HCT116 (cell line): ENCODE measurements around the gene OGN. TPM values are rescaled to one million over a fixed set of nuclear protein-coding genes. Genes with fewer than 3 reads are reported as not detected.

Source experiments
- ATAC-seq: fragments of 200-7000 bp; cut with Tn5 transposase; 2 replicates; pipeline ENCODE4 v1.9.1; 2020; ENCODE audit warnings: mild to moderate bottlenecking, moderate library complexity
- BruUV-seq: library from RNA; stranded (reverse); fragments of 400-500 nt; replicated peaks from 2 replicates; lab custom pipeline; 2021; lab: Mats Ljungman, UMichigan
- CTCF ChIA-PET: fragments of 300-600 bp; sonication (Branson Sonifier 250); formaldehyde crosslinking; loops from one replicate; lab custom pipeline; 2021; ENCODE audit warnings: antibody characterized with exemption; lab: Charles Lee
- POLR2A ChIA-PET: fragments of 300-600, 350-600 bp; sonication (Branson Sonifier 250); formaldehyde crosslinking; loops from one replicate; lab custom pipeline; 2021; ENCODE audit warnings: antibody characterized with exemption; lab: Charles Lee
- RAD21 ChIA-PET, 2 experiments: fragments of 300-600 bp; sonication (Branson Sonifier 250); formaldehyde crosslinking; loops; one replicate each; lab custom pipeline; 2023; ENCODE audit warnings: low total read pairs in 2 of 2; ENCODE audit not compliant: uncharacterized antibody in 2 of 2, unreplicated experiment in 2 of 2, low non-redundant PET in 1 of 2; lab: Charles Lee
- DNase-seq: peaks from one replicate; pipeline ENCODE4 v3.0.0-alpha.2; 2010; ENCODE audit warnings: low read depth, low spot score
- H2AFZ ChIP-seq: fragments of 200-600 bp; shearing (Covaris generic), sonication (generic); 2 replicates; pipeline ENCODE4 v1.6.1; 2017; ENCODE audit warnings: low read depth, mixed run types, mixed read lengths, antibody characterized with exemption, low read length; ENCODE audit not compliant: poor library complexity, severe bottlenecking
- H3K27ac ChIP-seq: 2 replicates; pipeline ENCODE4 v1.5.1; 2012; ENCODE audit warnings: low read depth, low read length
- H3K27me3 ChIP-seq: fragments of 200-600 bp; sonication (generic); 2 replicates; pipeline ENCODE4 v1.6.1; 2016; ENCODE audit warnings: mixed run types, low read length, mixed read lengths; ENCODE audit not compliant: insufficient read depth
- H3K36me3 ChIP-seq, 2 experiments: fragments of 200-500 bp in 1 of 2; fragments of 200-600 bp in 1 of 2; sonication (Bioruptor generic) in 1 of 2; sonication (generic) in 1 of 2; 2 replicates each; pipeline versions ENCODE4 v1.5.1 to v1.6.1; 2014 to 2016; ENCODE audit warnings: low read length in 2 of 2, inconsistent platforms in 1 of 2, mixed read lengths in 1 of 2, mixed run types in 1 of 2; ENCODE audit not compliant: insufficient read depth in 2 of 2, control insufficient read depth in 1 of 2
- H3K4me1 ChIP-seq, 2 experiments: fragments of 200-600 bp in 1 of 2; sonication (generic) in 1 of 2; 2 replicates each; pipeline versions ENCODE4 v1.5.1 to v1.6.1; 2012 to 2017; ENCODE audit warnings: low read length in 2 of 2, inconsistent platforms in 1 of 2, mild to moderate bottlenecking in 1 of 2, mixed read lengths in 1 of 2, mixed run types in 1 of 2, moderate library complexity in 1 of 2; ENCODE audit not compliant: insufficient read depth in 2 of 2, control insufficient read depth in 1 of 2
- H3K4me2 ChIP-seq: fragments of 200-600 bp; sonication (generic); 2 replicates; pipeline ENCODE4 v1.6.1; 2017; ENCODE audit warnings: mixed run types, low read length, mixed read lengths
- H3K4me3 ChIP-seq, 2 experiments: fragments of 200-600 bp in 1 of 2; sonication (generic) in 1 of 2; replicated peaks in 1 of 2; 2 replicates each; pipeline ENCODE4 v1.5.1; 2011 to 2016; ENCODE audit warnings: low read length in 2 of 2, control low read depth in 1 of 2, low read depth in 1 of 2, mild to moderate bottlenecking in 1 of 2, mixed read lengths in 1 of 2, mixed run types in 1 of 2
- H3K79me2 ChIP-seq: fragments of 200-600 bp; sonication (generic); 2 replicates; pipeline ENCODE4 v1.6.1; 2017; ENCODE audit warnings: mild to moderate bottlenecking, mixed run types, low read length, moderate library complexity, mixed read lengths; ENCODE audit not compliant: insufficient read depth
- H3K9ac ChIP-seq: fragments of 200-600 bp; sonication (generic); 2 replicates; pipeline ENCODE4 v1.6.1; 2016; ENCODE audit warnings: low read length, mixed read lengths
- H3K9me2 ChIP-seq: fragments of 200-600 bp; sonication (generic), shearing (Covaris generic); 2 replicates; pipeline ENCODE4 v1.6.1; 2017; ENCODE audit warnings: mixed run types, mild to moderate bottlenecking, moderate library complexity; ENCODE audit not compliant: insufficient read depth
- H3K9me3 ChIP-seq, 2 experiments: fragments of 200-500 bp in 1 of 2; fragments of 200-600 bp in 1 of 2; sonication (Bioruptor generic) in 1 of 2; sonication (generic) in 1 of 2; 2 replicates each; pipeline ENCODE4 v1.6.1; 2014 to 2017; ENCODE audit warnings: low read length in 2 of 2, mixed read lengths in 2 of 2, inconsistent platforms in 1 of 2, low read depth in 1 of 2, mild to moderate bottlenecking in 1 of 2, mixed run types in 1 of 2, moderate library complexity in 1 of 2; ENCODE audit not compliant: control insufficient read depth in 1 of 2, insufficient read depth in 1 of 2
- H4K20me1 ChIP-seq: fragments of 200-600 bp; sonication (generic), shearing (Covaris generic); 2 replicates; pipeline ENCODE4 v1.6.1; 2017; ENCODE audit warnings: mixed run types, mild to moderate bottlenecking, moderate library complexity; ENCODE audit not compliant: insufficient read depth
- ATF3 ChIP-seq: IDR thresholded peaks from 2 replicates; pipeline ENCODE4 v1.6.1; 2012
- CBX3 ChIP-seq: IDR thresholded peaks from 2 replicates; pipeline ENCODE4 v1.6.1; 2012; ENCODE audit warnings: low read depth
- CEBPB ChIP-seq: IDR thresholded peaks from 2 replicates; pipeline ENCODE4 v1.6.1; 2012; ENCODE audit warnings: low read depth
- CTCF ChIP-seq, 3 experiments: fragments of 200-600 bp in 1 of 3; sonication (generic) in 1 of 3; IDR thresholded peaks in 2 of 3; conservative IDR thresholded peaks in 1 of 3; 2 replicates each; pipeline ENCODE4 v1.5.1; 2012 to 2017; ENCODE audit warnings: low read depth in 2 of 3, low read length in 2 of 3, antibody characterized with exemption in 1 of 3, borderline replicate concordance in 1 of 3, control low read depth in 1 of 3, mild to moderate bottlenecking in 1 of 3, mixed read lengths in 1 of 3, mixed run types in 1 of 3, moderate library complexity in 1 of 3; ENCODE audit not compliant: insufficient read depth in 1 of 3
- ELF1 ChIP-seq: IDR thresholded peaks from 2 replicates; pipeline ENCODE4 v1.6.1; 2012; ENCODE audit warnings: low read depth, borderline replicate concordance
- EZH2phosphoT487 ChIP-seq: fragments of 200-600 bp; IDR thresholded peaks from 2 replicates; pipeline ENCODE4 v1.6.1; 2018; ENCODE audit warnings: antibody characterized with exemption, borderline replicate concordance
- FOSL1 ChIP-seq: IDR thresholded peaks from 2 replicates; pipeline ENCODE4 v1.6.1; 2012; ENCODE audit warnings: low read depth
- JUND ChIP-seq: IDR thresholded peaks from 2 replicates; pipeline ENCODE4 v1.6.1; 2012
- MAX ChIP-seq: IDR thresholded peaks from 2 replicates; pipeline ENCODE4 v1.6.1; 2012
- POLR2AphosphoS5 ChIP-seq: IDR thresholded peaks from 2 replicates; pipeline ENCODE4 v1.6.1; 2011; ENCODE audit warnings: mild to moderate bottlenecking, low read depth, low read length, moderate library complexity
- RAD21 ChIP-seq: IDR thresholded peaks from 2 replicates; pipeline ENCODE4 v1.6.1; 2012; ENCODE audit warnings: low read depth, mild to moderate bottlenecking
- TCF7L2 ChIP-seq: IDR thresholded peaks from 2 replicates; pipeline ENCODE4 v1.7.0; 2011; ENCODE audit warnings: borderline replicate concordance, inconsistent platforms; ENCODE audit not compliant: insufficient read depth, insufficient read length; ENCODE audit errors: extremely low read depth
- YY1 ChIP-seq: IDR thresholded peaks from 2 replicates; pipeline ENCODE4 v1.6.1; 2011; ENCODE audit warnings: low read length, low read depth, moderate library complexity, mild to moderate bottlenecking; ENCODE audit not compliant: insufficient replicate concordance; ENCODE audit errors: extremely low read depth
- ZBTB33 ChIP-seq: IDR thresholded peaks from 2 replicates; pipeline ENCODE4 v1.6.1; 2011; ENCODE audit warnings: mild to moderate bottlenecking, low read length, moderate library complexity; ENCODE audit not compliant: insufficient replicate concordance; ENCODE audit errors: extremely low read depth
- ZFX ChIP-seq: fragments of 450-650 bp; IDR thresholded peaks from 2 replicates; pipeline ENCODE4 v1.6.1; 2017
- ZNF274 ChIP-seq: fragments of 200-500 bp; sonication (Bioruptor generic); IDR thresholded peaks from 2 replicates; pipeline ENCODE4 v1.6.1; 2014; ENCODE audit warnings: mild to moderate bottlenecking, low read depth, low read length, inconsistent platforms
- intact Hi-C: fragments of 100-400 bp; cut with micrococcal nuclease; formaldehyde crosslinking; loops from 2 replicates; pipeline ENCODE4 v1.10.0; 2022
- total RNA-seq: library from RNA; stranded (reverse); gene quantifications from one replicate; pipeline ENCODE4 v1.2.1, GENCODE V29; 2021; ENCODE audit not compliant: unreplicated experiment

The OGN gene
- total RNA-seq, 1 experiment from 2014 or later: 0.15 TPM

GRCh38 chr9:92384375-92384774 is 20.0 kb downstream of the OGN start:
- ChIA-PET RAD21 (no interaction called here), POLR2A (no interaction called here), CTCF (no interaction called here)
- no peak overlapping the region for H3K4me3 ChIP-seq
- TF ChIP-seq TCF7L2 (no peak), FOSL1 (no peak), JUND (no peak), YY1 (no peak), ATF3 (no peak), MAX (no peak), POLR2AphosphoS5 (no peak), CEBPB (no peak), ELF1 (no peak), CTCF (IDR thresholded peaks at IDR 0.05 in 2 of 3, conservative IDR thresholded peaks at IDR 0.05 in 1 of 3; ENCODE audit: borderline replicate concordance in 1 of 3, insufficient read depth in 1 of 3, low read depth in 2 of 3, low read length in 2 of 3) (no peak), RAD21 (no peak), ZBTB33 (no peak), ZNF274 (no peak), EZH2phosphoT487 (no peak), ZFX (no peak), CBX3 (no peak)
- H4K20me1 ChIP-seq: no peaks in the 10 kb centered on the region
- DNase-seq (no peak), ATAC-seq (no peak)
- no peak overlapping the region for H3K4me2 ChIP-seq
- no peak overlapping the region for H2AFZ ChIP-seq
- intact Hi-C loops: no loop called here
- H3K4me1 ChIP-seq: peaks cover 0 to 5% of the 10 kb centered on the region in 2 experiments; a peak in 1 of 4 replicates
- no peaks in the 10 kb centered on the region for H3K9me2 ChIP-seq
- BruUV-seq: no TSS peak
- no peaks in the 10 kb centered on the region for H3K79me2 ChIP-seq
- no peak overlapping the region for H3K9ac ChIP-seq
- H3K27me3 ChIP-seq: no peaks in the 10 kb centered on the region
- no peaks in the 10 kb centered on the region for H3K9me3 ChIP-seq
- H3K27ac ChIP-seq: no peak overlapping the region
- H3K36me3 ChIP-seq: no peaks in the 10 kb centered on the region
